ENCODE data around the gene STIM2.

The STIM2 gene

GRCh38 chr4:27042411-27042810 is 181.8 kb downstream of the STIM2 start:
- no peak for DNase-seq (ENCODE audit: low read depth)
- no peak overlapping the region for H3K4me3 ChIP-seq (replicated peaks; ENCODE audit: low read depth, low read length)
- TF ChIP-seq CTCF (IDR thresholded peaks at IDR 0.05; ENCODE audit: low read length, missing control alignments): no peak

- TF ChIP-seq CTCF (IDR thresholded peaks at IDR 0.05; ENCODE audit: low read length, missing control alignments): no peak
- no peak for DNase-seq (ENCODE audit: low read depth)
- H3K4me3 ChIP-seq (replicated peaks; ENCODE audit: low read depth, low read length): no peak overlapping the region
Observed at GRCh38 chr4:27043200-27043599, 182.6 kb downstream of the STIM2 start.

- TF ChIP-seq CTCF (IDR thresholded peaks at IDR 0.05; ENCODE audit: low read length, missing control alignments): no peak
- no peak for DNase-seq (ENCODE audit: low read depth)
- no peak overlapping the region for H3K4me3 ChIP-seq (replicated peaks; ENCODE audit: low read depth, low read length)
Observed at GRCh38 chr4:27046851-27047250, 186.2 kb downstream of the STIM2 start.

GRCh38 chr4:27048429-27049238 is 188.0 kb downstream of the STIM2 start:
- peak; percentile 65 for TF ChIP-seq CTCF (IDR thresholded peaks at IDR 0.05; ENCODE audit: low read length, missing control alignments)
- DNase-seq (ENCODE audit: low read depth): peak; percentile 44
- H3K4me3 ChIP-seq (replicated peaks; ENCODE audit: low read depth, low read length): peak overlapping the region; percentile 36

- H3K4me3 ChIP-seq (replicated peaks; ENCODE audit: low read depth, low read length): no peak overlapping the region
- no peak for DNase-seq (ENCODE audit: low read depth)
- no peak for TF ChIP-seq CTCF (IDR thresholded peaks at IDR 0.05; ENCODE audit: low read length, missing control alignments)
Observed at GRCh38 chr4:27049239-27049829, 188.7 kb downstream of the STIM2 start.

- H3K4me3 ChIP-seq (replicated peaks; ENCODE audit: low read depth, low read length): no peak overlapping the region
- TF ChIP-seq CTCF (IDR thresholded peaks at IDR 0.05; ENCODE audit: low read length, missing control alignments): no peak
- no peak for DNase-seq (ENCODE audit: low read depth)
Observed at GRCh38 chr4:27050731-27051130, 190.1 kb downstream of the STIM2 start.

Measured in fibroblast of pulmonary artery (primary cell).